Measurements from ENCODE around the gene MAPK8. TPM values are rescaled to one million over a fixed set of nuclear protein-coding genes. Genes with fewer than 3 reads are reported as not detected.

MAPK8 gene
- total RNA-seq, 1 donor from 2014 or later = 56.6 TPM

GRCh38 chr10:48481385-48481784 is 174.9 kb downstream of the MAPK8 start:
- no peaks in the 10 kb centered on the region for H3K27me3 Mint-ChIP-seq (ENCODE audit: low read depth)
- no peaks in the 10 kb centered on the region for H3K9me3 Mint-ChIP-seq
- H3K27ac Mint-ChIP-seq (ENCODE audit: unreplicated experiment) = no peak overlapping the region
- H3K4me3 Mint-ChIP-seq = no peak overlapping the region
- DNase-seq (ENCODE audit: low read depth, low spot score) = no peak
- no peaks in the 10 kb centered on the region for H3K4me1 Mint-ChIP-seq
- TF ChIP-seq, protein P1, sequence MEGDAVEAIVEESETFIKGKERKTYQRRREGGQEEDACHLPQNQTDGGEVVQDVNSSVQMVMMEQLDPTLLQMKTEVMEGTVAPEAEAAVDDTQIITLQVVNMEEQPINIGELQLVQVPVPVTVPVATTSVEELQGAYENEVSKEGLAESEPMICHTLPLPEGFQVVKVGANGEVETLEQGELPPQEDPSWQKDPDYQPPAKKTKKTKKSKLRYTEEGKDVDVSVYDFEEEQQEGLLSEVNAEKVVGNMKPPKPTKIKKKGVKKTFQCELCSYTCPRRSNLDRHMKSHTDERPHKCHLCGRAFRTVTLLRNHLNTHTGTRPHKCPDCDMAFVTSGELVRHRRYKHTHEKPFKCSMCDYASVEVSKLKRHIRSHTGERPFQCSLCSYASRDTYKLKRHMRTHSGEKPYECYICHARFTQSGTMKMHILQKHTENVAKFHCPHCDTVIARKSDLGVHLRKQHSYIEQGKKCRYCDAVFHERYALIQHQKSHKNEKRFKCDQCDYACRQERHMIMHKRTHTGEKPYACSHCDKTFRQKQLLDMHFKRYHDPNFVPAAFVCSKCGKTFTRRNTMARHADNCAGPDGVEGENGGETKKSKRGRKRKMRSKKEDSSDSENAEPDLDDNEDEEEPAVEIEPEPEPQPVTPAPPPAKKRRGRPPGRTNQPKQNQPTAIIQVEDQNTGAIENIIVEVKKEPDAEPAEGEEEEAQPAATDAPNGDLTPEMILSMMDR (conservative IDR thresholded peaks at IDR 0.05) = no peak
- no peaks in the 10 kb centered on the region for H3K36me3 Mint-ChIP-seq (ENCODE audit: low read depth)

GRCh38 chr10:48482207-48482606 is 175.7 kb downstream of the MAPK8 start:
- Mint-ChIP-seq H3K4me3 (no peak overlapping the region), H3K36me3 (ENCODE audit: low read depth) (no peaks in the 10 kb centered on the region), H3K27me3 (ENCODE audit: low read depth) (no peaks in the 10 kb centered on the region), H3K9me3 (no peaks in the 10 kb centered on the region), H3K27ac (ENCODE audit: unreplicated experiment) (no peak overlapping the region), H3K4me1 (no peaks in the 10 kb centered on the region)
- DNase-seq (ENCODE audit: low read depth, low spot score) = no peak
- TF ChIP-seq, protein P1 (conservative IDR thresholded peaks at IDR 0.05) = no peak

- no peaks in the 10 kb centered on the region for H3K27me3 Mint-ChIP-seq (ENCODE audit: low read depth)
- no peak overlapping the region for H3K27ac Mint-ChIP-seq (ENCODE audit: unreplicated experiment)
- H3K9me3 Mint-ChIP-seq = no peaks in the 10 kb centered on the region
- no peaks in the 10 kb centered on the region for H3K36me3 Mint-ChIP-seq (ENCODE audit: low read depth)
- no peak for DNase-seq (ENCODE audit: low read depth, low spot score)
- H3K4me3 Mint-ChIP-seq = no peak overlapping the region
- TF ChIP-seq, protein P1 (conservative IDR thresholded peaks at IDR 0.05) = no peak
- no peaks in the 10 kb centered on the region for H3K4me1 Mint-ChIP-seq
Observed at GRCh38 chr10:48484911-48485310, 178.4 kb downstream of the MAPK8 start.

DNA sequence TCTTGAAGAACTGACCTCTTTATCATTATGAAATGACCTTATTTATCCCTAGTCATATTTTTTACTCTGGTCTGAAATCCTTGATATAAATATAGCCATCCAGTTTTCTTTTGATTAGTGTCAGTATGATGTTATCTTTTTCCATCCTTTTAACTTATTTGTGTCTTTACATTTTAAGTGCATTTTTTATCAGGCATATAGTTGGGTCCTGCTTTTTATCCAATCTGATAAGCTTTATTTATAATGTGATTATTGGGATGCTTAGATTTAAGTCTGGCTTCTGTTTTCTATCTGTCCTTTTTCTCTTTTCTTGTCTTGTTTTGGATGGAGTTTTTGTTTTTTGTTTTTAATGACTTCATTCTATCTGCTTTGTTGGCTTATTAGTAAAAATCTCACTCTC is 179.2 kb downstream of the MAPK8 start:
- no peak for DNase-seq (ENCODE audit: low read depth, low spot score)
- Mint-ChIP-seq H3K4me1 (no peaks in the 10 kb centered on the region), H3K27me3 (ENCODE audit: low read depth) (no peaks in the 10 kb centered on the region), H3K9me3 (no peaks in the 10 kb centered on the region), H3K27ac (ENCODE audit: unreplicated experiment) (no peak overlapping the region), H3K4me3 (no peak overlapping the region), H3K36me3 (ENCODE audit: low read depth) (no peaks in the 10 kb centered on the region)
- TF ChIP-seq, protein P1 (conservative IDR thresholded peaks at IDR 0.05) = no peak

DNA sequence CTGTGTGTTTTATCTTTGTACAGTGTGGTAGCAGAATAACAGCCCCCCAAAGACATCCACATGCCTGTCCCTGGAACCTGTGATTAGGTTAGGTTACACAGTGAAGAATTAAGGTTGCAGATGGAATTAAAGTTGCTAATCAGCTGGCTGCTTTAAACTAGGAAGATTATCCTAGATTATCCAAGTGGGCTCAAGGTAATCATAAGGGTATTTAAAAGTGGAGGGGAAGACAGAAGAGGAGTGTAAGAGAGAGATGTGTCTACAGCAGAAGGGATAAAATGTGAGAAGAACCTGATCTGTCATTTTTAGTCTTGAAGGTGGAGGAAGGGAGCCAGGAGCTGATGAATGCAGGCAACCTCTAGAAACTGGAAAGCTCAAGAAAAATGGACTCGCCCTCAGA is 180.8 kb downstream of the MAPK8 start:
- Mint-ChIP-seq H3K27me3 (ENCODE audit: low read depth) (no peaks in the 10 kb centered on the region), H3K36me3 (ENCODE audit: low read depth) (no peaks in the 10 kb centered on the region), H3K27ac (ENCODE audit: unreplicated experiment) (no peak overlapping the region), H3K9me3 (no peaks in the 10 kb centered on the region), H3K4me3 (no peak overlapping the region), H3K4me1 (no peaks in the 10 kb centered on the region)
- TF ChIP-seq, protein P1 (conservative IDR thresholded peaks at IDR 0.05) = no peak
- DNase-seq (ENCODE audit: low read depth, low spot score) = no peak

Other genes starting within 250 kb of the MAPK8 start
- 0.26 TPM in 1 of 2 replicates, not detected in the other for gene FRMPD2, start 32.0 kb upstream of the MAPK8 start, total RNA-seq

Data from neural crest cell (in vitro differentiated cells).